Measurements from ENCODE around the gene ITPR2.
A peak's percentile ranks its signal among the peaks of the same experiment; 100 is the strongest.
"Not testable (repeated sequence)": the region's sequence is repeated elsewhere in the genome, so short reads cannot be mapped to it uniquely, and the experiment has no call there.

The ITPR2 gene

GRCh38 chr12:26318661-26319068 is 514.3 kb downstream of the ITPR2 start:
- ATAC-seq: peak; percentile 63
- Mint-ChIP-seq H3K9me3 (peaks cover 11% of the 10 kb centered on the region), H3K27ac (no peak overlapping the region), H3K4me3 (no peak overlapping the region), H3K4me1 (peaks cover 9% of the 10 kb centered on the region), H3K36me3 (peaks cover 5% of the 10 kb centered on the region)
- no peak for DNase-seq (ENCODE audit: low spot score in 2 of 2)

- no peak overlapping the region for H3K27ac Mint-ChIP-seq
- ATAC-seq (peak; percentile 97), DNase-seq (ENCODE audit: low spot score in 2 of 2) (no peak)
- H3K4me1 Mint-ChIP-seq: peaks cover 9% of the 10 kb centered on the region
- H3K4me3 Mint-ChIP-seq: no peak overlapping the region
- H3K36me3 Mint-ChIP-seq: peaks cover 5% of the 10 kb centered on the region
- H3K9me3 Mint-ChIP-seq: peaks cover 15% of the 10 kb centered on the region
These were observed 514.9 kb downstream of the ITPR2 start for GRCh38 chr12:26317942-26318575.

- not testable (repeated sequence) for H3K4me3 Mint-ChIP-seq; H3K36me3 Mint-ChIP-seq; ATAC-seq; H3K27ac Mint-ChIP-seq; H3K4me1 Mint-ChIP-seq; DNase-seq (ENCODE audit: low spot score in 2 of 2)
- H3K9me3 Mint-ChIP-seq: peaks cover 18% of the 10 kb centered on the region
These were observed 518.9 kb downstream of the ITPR2 start for GRCh38 chr12:26314103-26314502.

- not testable (repeated sequence) for H3K4me1 Mint-ChIP-seq; ATAC-seq; H3K4me3 Mint-ChIP-seq; H3K36me3 Mint-ChIP-seq; H3K27ac Mint-ChIP-seq; DNase-seq (ENCODE audit: low spot score in 2 of 2)
- H3K9me3 Mint-ChIP-seq: peaks cover 14% of the 10 kb centered on the region
These were observed 522.5 kb downstream of the ITPR2 start for GRCh38 chr12:26310489-26310888.

GRCh38 chr12:26309634-26310033 is 523.4 kb downstream of the ITPR2 start:
- no peak for ATAC-seq
- H3K27ac Mint-ChIP-seq: no peak overlapping the region
- H3K36me3 Mint-ChIP-seq: no peaks in the 10 kb centered on the region
- no peaks in the 10 kb centered on the region for H3K4me1 Mint-ChIP-seq
- no peak overlapping the region for H3K4me3 Mint-ChIP-seq
- DNase-seq (ENCODE audit: low spot score in 2 of 2): no peak
- peaks cover 12% of the 10 kb centered on the region for H3K9me3 Mint-ChIP-seq

GRCh38 chr12:26304273-26304672 is 528.7 kb downstream of the ITPR2 start:
- Mint-ChIP-seq H3K36me3 (no peaks in the 10 kb centered on the region), H3K9me3 (no peaks in the 10 kb centered on the region), H3K4me3 (no peak overlapping the region), H3K27ac (no peak overlapping the region), H3K4me1 (peaks cover 7% of the 10 kb centered on the region)
- ATAC-seq (no peak), DNase-seq (ENCODE audit: low spot score in 2 of 2) (no peak)

- H3K27ac Mint-ChIP-seq: no peak overlapping the region
- H3K9me3 Mint-ChIP-seq: no peaks in the 10 kb centered on the region
- H3K4me3 Mint-ChIP-seq: no peak overlapping the region
- no peak for ATAC-seq
- no peak for DNase-seq (ENCODE audit: low spot score in 2 of 2)
- H3K4me1 Mint-ChIP-seq: peaks cover 13% of the 10 kb centered on the region
- no peaks in the 10 kb centered on the region for H3K36me3 Mint-ChIP-seq
These were observed 529.6 kb downstream of the ITPR2 start for GRCh38 chr12:26303418-26303817.

GRCh38 chr12:26302776-26303175 is 530.2 kb downstream of the ITPR2 start:
- no peaks in the 10 kb centered on the region for H3K36me3 Mint-ChIP-seq
- H3K4me3 Mint-ChIP-seq: no peak overlapping the region
- ATAC-seq (no peak), DNase-seq (ENCODE audit: low spot score in 2 of 2) (no peak)
- peaks cover 14% of the 10 kb centered on the region for H3K4me1 Mint-ChIP-seq
- H3K9me3 Mint-ChIP-seq: no peaks in the 10 kb centered on the region
- H3K27ac Mint-ChIP-seq: no peak overlapping the region

GRCh38 chr12:26299751-26300150 is 533.2 kb downstream of the ITPR2 start:
- Mint-ChIP-seq H3K4me1 (peaks cover 22% of the 10 kb centered on the region), H3K27ac (peak overlapping the region; percentile 0), H3K36me3 (no peaks in the 10 kb centered on the region), H3K9me3 (peaks cover 3% of the 10 kb centered on the region), H3K4me3 (no peak overlapping the region)
- ATAC-seq (no peak), DNase-seq (ENCODE audit: low spot score in 2 of 2) (no peak)

- DNase-seq (ENCODE audit: low spot score in 2 of 2): no peak
- peaks cover 3% of the 10 kb centered on the region for H3K9me3 Mint-ChIP-seq
- no peaks in the 10 kb centered on the region for H3K36me3 Mint-ChIP-seq
- H3K27ac Mint-ChIP-seq: peak overlapping the region; percentile 0
- peaks cover 22% of the 10 kb centered on the region for H3K4me1 Mint-ChIP-seq
- H3K4me3 Mint-ChIP-seq: peak overlapping the region; percentile 8
- peak; percentile 98 for ATAC-seq
These were observed 534.0 kb downstream of the ITPR2 start for GRCh38 chr12:26298785-26299621.

GRCh38 chr12:26297396-26298070 is 535.5 kb downstream of the ITPR2 start:
- H3K36me3 Mint-ChIP-seq: no peaks in the 10 kb centered on the region
- DNase-seq (ENCODE audit: low spot score in 2 of 2): no peak
- peak; percentile 55 for ATAC-seq

GRCh38 chr12:26295001-26295400 is 538.0 kb downstream of the ITPR2 start:
- H3K36me3 Mint-ChIP-seq: no peaks in the 10 kb centered on the region
- peaks cover 28% of the 10 kb centered on the region for H3K4me1 Mint-ChIP-seq
- H3K4me3 Mint-ChIP-seq: no peak overlapping the region
- H3K27ac Mint-ChIP-seq: no peak overlapping the region
- ATAC-seq (no peak), DNase-seq (ENCODE audit: low spot score in 2 of 2) (no peak)
- H3K9me3 Mint-ChIP-seq: peaks cover 3% of the 10 kb centered on the region

More at GRCh38 chr12:26297396-26298070, 535.5 kb downstream of the ITPR2 start:
- Mint-ChIP-seq H3K4me1 (peaks cover 22% of the 10 kb centered on the region), H3K27ac (no peak overlapping the region), H3K4me3 (no peak overlapping the region), H3K9me3 (peaks cover 3% of the 10 kb centered on the region)

GRCh38 chr12:26293612-26294011 is 539.4 kb downstream of the ITPR2 start:
- Mint-ChIP-seq H3K4me1 (peaks cover 16% of the 10 kb centered on the region), H3K36me3 (no peaks in the 10 kb centered on the region), H3K9me3 (peaks cover 3% of the 10 kb centered on the region), H3K27ac (no peak overlapping the region), H3K4me3 (no peak overlapping the region)
- ATAC-seq: no peak
- DNase-seq (ENCODE audit: low spot score in 2 of 2): no peak

GRCh38 chr12:26292596-26292995 is 540.4 kb downstream of the ITPR2 start:
- no peak for ATAC-seq
- Mint-ChIP-seq H3K4me1 (peaks cover 12% of the 10 kb centered on the region), H3K4me3 (no peak overlapping the region), H3K36me3 (no peaks in the 10 kb centered on the region), H3K9me3 (peaks cover 3% of the 10 kb centered on the region), H3K27ac (no peak overlapping the region)
- no peak for DNase-seq (ENCODE audit: low spot score in 2 of 2)

- no peak for DNase-seq (ENCODE audit: low spot score in 2 of 2)
- ATAC-seq: no peak
- Mint-ChIP-seq H3K36me3 (no peaks in the 10 kb centered on the region), H3K4me3 (no peak overlapping the region), H3K9me3 (no peaks in the 10 kb centered on the region), H3K27ac (no peak overlapping the region), H3K4me1 (peaks cover 6% of the 10 kb centered on the region)
These were observed 542.4 kb downstream of the ITPR2 start for GRCh38 chr12:26290565-26290964.

Measured in stimulated activated effector memory CD8-positive, alpha-beta T cell treated with anti-CD3 and anti-CD28 coated beads, Interleukin-12 subunit alpha, Interleukin-12 subunit beta, amount 100 ng/mL, for 72 hours (primary cell).